OCI-M2 (cell line): ENCODE measurements around the gene SUPT6H.

Source experiments
- DNase-seq: peaks from one replicate; lab custom pipeline; 2025; ENCODE audit not compliant: unreplicated experiment; lab: John Stamatoyannopoulos, UW

The SUPT6H gene

DNA sequence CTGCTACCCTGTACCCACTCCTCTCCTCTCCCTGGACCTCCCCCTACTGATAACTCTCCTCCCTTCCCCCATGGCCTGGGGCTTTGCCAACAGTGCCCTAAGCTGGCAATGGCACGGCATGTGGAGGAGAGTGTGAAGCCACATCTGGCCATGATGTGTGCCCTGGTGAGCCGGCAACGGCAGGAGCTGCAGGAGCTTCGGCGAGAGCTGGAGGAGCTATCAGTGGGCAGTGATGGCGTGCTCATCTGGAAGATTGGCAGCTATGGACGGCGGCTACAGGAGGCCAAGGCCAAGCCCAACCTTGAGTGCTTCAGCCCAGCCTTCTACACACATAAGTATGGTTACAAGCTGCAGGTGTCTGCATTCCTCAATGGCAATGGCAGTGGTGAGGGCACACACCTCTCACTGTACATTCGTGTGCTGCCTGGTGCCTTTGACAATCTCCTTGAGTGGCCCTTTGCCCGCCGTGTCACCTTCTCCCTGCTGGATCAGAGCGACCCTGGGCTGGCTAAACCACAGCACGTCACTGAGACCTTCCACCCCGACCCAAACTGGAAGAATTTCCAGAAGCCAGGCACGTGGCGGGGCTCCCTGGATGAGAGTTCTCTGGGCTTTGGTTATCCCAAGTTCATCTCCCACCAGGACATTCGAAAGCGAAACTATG lies 87.0 kb downstream of the SUPT6H start:
- no peak for DNase-seq

- no peak for DNase-seq
Measured at GRCh38 chr17:28749516-28750177, 87.6 kb downstream of the SUPT6H start.

GRCh38 chr17:28750178-28751047 lies 88.4 kb downstream of the SUPT6H start:
- DNase-seq, result peak; percentile 54

DNA sequence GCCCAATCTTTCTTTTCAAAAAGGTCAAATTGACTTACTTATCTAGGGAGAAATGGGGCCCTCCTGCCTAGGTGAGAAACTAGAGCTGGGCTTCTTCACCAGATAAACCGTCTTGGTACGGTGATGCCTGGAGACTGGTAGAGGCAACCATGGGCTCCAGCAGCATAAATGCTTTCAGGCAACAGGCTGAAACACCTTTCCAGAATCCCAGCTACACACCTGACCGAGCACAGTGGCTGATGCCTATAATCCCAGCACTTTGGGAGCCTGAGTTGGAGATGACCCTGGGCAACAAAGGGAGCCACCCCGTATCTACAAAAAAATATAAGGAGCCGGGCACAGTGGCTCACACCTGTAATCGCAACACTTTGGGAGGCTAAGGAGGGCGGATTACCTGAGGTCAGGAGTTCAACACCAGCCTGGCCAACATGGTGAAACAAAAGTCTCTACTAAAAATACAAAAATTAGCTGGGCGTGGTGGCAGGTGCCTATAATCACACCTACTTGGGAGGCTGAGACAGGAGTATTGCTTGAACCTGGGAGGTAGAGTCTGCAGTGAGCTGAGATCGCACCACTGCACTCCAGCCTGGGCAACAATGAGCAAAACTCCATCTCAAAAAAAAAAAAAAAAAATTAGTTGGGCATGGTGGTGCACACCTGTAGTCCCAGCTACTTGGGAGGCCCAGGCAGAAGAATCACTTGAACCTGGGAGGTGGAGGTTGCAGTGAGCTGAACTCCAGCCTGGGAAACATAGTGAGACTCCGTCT lies 89.8 kb downstream of the SUPT6H start:
- no peak for DNase-seq
